A549 treated with CORT108297 at 1 μM for 4 hours (cell line): ENCODE measurements around the gene AIP. TPM values are rescaled to one million over a fixed set of nuclear protein-coding genes. Genes with fewer than 3 reads are reported as not detected.

Experiments
- total RNA-seq: library from RNA; stranded (reverse); fragments of 200-300 nt; extraction: Qiagen RNA extraction; gene quantifications from 5 replicates; pipeline ENCODE4 v1.2.3, GENCODE V29; 2022

The AIP gene
- 44.3 to 53.1 TPM (median 48.4 TPM) in 5 replicates for total RNA-seq

GRCh38 chr11:67482827-67483798, at the start of gene AIP:
TSS of gene AIP (plus strand) at chr11:67483026. CDS start at chr11:67483159, 133 bp downstream.

GRCh38 chr11:67437082-67437808, 45.6 kb upstream of the AIP start, which contains the start of gene PTPRCAP:
TSS of gene PTPRCAP (minus strand) at chr11:67437682. CDS start at chr11:67437619, 63 bp downstream.

GRCh38 chr11:67452141-67452952, 30.5 kb upstream of the AIP start, which contains the start of gene GPR152:
TSS of gene GPR152 (minus strand) at chr11:67452729. CDS start at chr11:67452724, 5 bp downstream.

GRCh38 chr11:67455054-67455453, 27.8 kb upstream of the AIP start, which contains the start of gene CABP4:
TSS of gene CABP4 (plus strand) at chr11:67455354. CDS start at chr11:67455424, 70 bp downstream.

GRCh38 chr11:67468759-67469507, 13.9 kb upstream of the AIP start, which contains the start of gene TMEM134:
TSS of gene TMEM134 (minus strand) at chr11:67469251. CDS start at chr11:67469192, 59 bp downstream.

GRCh38 chr11:67504950-67505581, 22.2 kb downstream of the AIP start, which contains the start of gene PITPNM1:
TSS of gene PITPNM1 (minus strand) at chr11:67505363. CDS start at chr11:67504180, 1,183 bp downstream.

GRCh38 chr11:67507864-67508485, 25.1 kb downstream of the AIP start, which contains the start of gene CDK2AP2:
TSS of gene CDK2AP2 (minus strand) at chr11:67508162. CDS start at chr11:67508082, 80 bp downstream.

GRCh38 chr11:67522844-67523555, 40.2 kb downstream of the AIP start, which contains the start of gene CABP2:
TSS of gene CABP2 (minus strand) at chr11:67523446. CDS start at chr11:67523326, 120 bp downstream.

Other genes with a start within 250 kb of the AIP start
- 27.9 to 44.6 TPM (median 42.9 TPM) in 5 replicates for gene GRK2, start 216.6 kb upstream of the AIP start, total RNA-seq
- 21.4 to 32.0 TPM (median 26.8 TPM) in 5 replicates for gene ANKRD13D, start 193.7 kb upstream of the AIP start, total RNA-seq
- 17.1 to 29.0 TPM (median 27.3 TPM) in 5 replicates for gene SSH3, start 179.5 kb upstream of the AIP start, total RNA-seq
- gene POLD4, start 129.5 kb upstream of the AIP start, total RNA-seq, result 196 to 263 TPM (median 258 TPM) in 5 replicates
- gene CLCF1, start 109.4 kb upstream of the AIP start, total RNA-seq, result 39.1 to 53.1 TPM (median 45.3 TPM) in 5 replicates
- 22.1 to 40.0 TPM (median 36.1 TPM) in 5 replicates for gene RAD9A, start 91.0 kb upstream of the AIP start, total RNA-seq
- 269 to 296 TPM (median 294 TPM) in 5 replicates for gene PPP1CA, start 81.2 kb upstream of the AIP start, total RNA-seq
- 0.10 to 0.12 TPM (median 0.10 TPM) in 4 of 5 replicates, not detected in the other for gene TBC1D10C, start 78.9 kb upstream of the AIP start, total RNA-seq
- gene CARNS1, start 67.3 kb upstream of the AIP start, total RNA-seq, result 0.09 to 0.29 TPM (median 0.21 TPM) in 5 replicates
- 42.9 to 52.1 TPM (median 51.2 TPM) in 5 replicates for gene RPS6KB2, start 54.5 kb upstream of the AIP start, total RNA-seq
- gene PTPRCAP, start 45.3 kb upstream of the AIP start, total RNA-seq, result 0.24 to 0.42 TPM (median 0.32 TPM) in 5 replicates
- gene CORO1B, start 39.5 kb upstream of the AIP start, total RNA-seq, result 57.1 to 64.4 TPM (median 61.3 TPM) in 5 replicates
- 0.07 TPM in 1 of 5 replicates, not detected in the others for gene GPR152, start 30.3 kb upstream of the AIP start, total RNA-seq
- 0.03 TPM in 1 of 5 replicates, not detected in the others for gene CABP4, start 27.7 kb upstream of the AIP start, total RNA-seq
- 43.5 to 66.7 TPM (median 63.8 TPM) in 5 replicates for gene TMEM134, start 13.8 kb upstream of the AIP start, total RNA-seq
- gene PITPNM1, start 22.3 kb downstream of the AIP start, total RNA-seq, result 38.9 to 60.0 TPM (median 53.9 TPM) in 5 replicates
- gene CDK2AP2, start 25.1 kb downstream of the AIP start, total RNA-seq, result 67.0 to 97.8 TPM (median 95.2 TPM) in 5 replicates
- not detected in 5 replicates for gene CABP2, start 40.4 kb downstream of the AIP start, total RNA-seq
- gene GSTP1, start 100.8 kb downstream of the AIP start, total RNA-seq, result 1,416 to 1,791 TPM (median 1,766 TPM) in 5 replicates
- 134 to 158 TPM (median 153 TPM) in 5 replicates for gene NDUFV1, start 123.9 kb downstream of the AIP start, total RNA-seq
- gene NUDT8, start 146.9 kb downstream of the AIP start, total RNA-seq, result 5.9 to 14.0 TPM (median 13.1 TPM) in 5 replicates
- not detected in 5 replicates for gene TBX10, start 156.7 kb downstream of the AIP start, total RNA-seq
- 0.83 to 1.9 TPM (median 1.3 TPM) in 5 replicates for gene ACY3, start 167.7 kb downstream of the AIP start, total RNA-seq
- gene ALDH3B2, start 191.6 kb downstream of the AIP start, total RNA-seq, result not detected in 5 replicates